ENCODE measurements around the gene HEXD.

The HEXD gene

DNA sequence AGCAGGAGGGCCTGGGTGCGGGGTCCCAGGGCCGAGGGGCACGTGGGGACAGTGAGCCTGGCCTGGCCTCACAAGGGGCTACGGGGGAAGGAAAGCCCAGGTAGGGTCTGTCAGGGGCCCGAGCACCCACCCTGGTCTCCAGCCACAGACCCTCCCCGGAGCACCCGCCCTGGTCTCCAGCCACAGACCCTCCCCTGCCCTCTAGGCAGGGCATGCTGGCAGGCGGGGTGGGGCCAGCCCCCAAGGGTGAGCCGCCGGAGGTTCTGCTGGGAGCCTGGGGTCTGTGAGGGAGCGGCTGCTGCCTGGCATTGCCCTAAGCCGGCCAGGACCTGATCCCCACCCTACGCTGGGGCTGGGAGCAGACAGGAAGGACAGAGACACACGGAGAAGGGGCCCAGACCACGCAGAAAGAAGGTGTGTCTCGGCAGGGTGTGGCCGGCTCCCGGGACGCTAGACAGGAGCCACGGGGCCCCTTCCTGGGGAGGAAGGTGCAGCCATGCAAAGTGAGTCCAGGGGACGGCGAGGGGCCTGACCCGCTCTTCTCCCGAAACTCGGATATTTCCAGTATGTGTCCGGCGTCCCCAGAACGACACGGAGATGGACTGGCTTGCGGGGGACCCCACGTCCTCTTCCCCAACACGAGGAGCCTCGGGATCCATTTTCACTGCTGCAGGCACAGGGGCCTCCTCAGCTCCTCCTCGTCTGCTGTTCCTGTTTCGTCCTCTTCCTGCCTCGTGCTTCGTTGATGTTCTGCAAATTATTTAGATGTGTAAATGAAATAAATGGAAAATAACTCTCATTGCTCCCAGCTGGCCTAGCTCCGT lies 31.1 kb upstream of the HEXD start:
- no peak for DNase-seq
- Histone ChIP-seq H3K27me3 (replicated peaks; ENCODE audit: insufficient read depth, low read length) (no peaks in the 10 kb centered on the region), H2AFZ (ENCODE audit: low read length) (no peak overlapping the region), H3K4me1 (ENCODE audit: low read length) (no peaks in the 10 kb centered on the region), H3K27ac (ENCODE audit: low read length) (no peak overlapping the region), H3K4me3 (ENCODE audit: low read length) (no peak overlapping the region), H3K9ac (ENCODE audit: low read length) (no peak overlapping the region), H3K36me3 (replicated peaks; ENCODE audit: insufficient read depth, low read length) (no peaks in the 10 kb centered on the region), H3K9me3 (replicated peaks; ENCODE audit: insufficient read depth, low read length) (no peaks in the 10 kb centered on the region), H4K20me1 (ENCODE audit: insufficient read depth, low read length) (no peaks in the 10 kb centered on the region), H3K4me2 (ENCODE audit: low read depth, low read length) (no peak overlapping the region), H3F3A (ENCODE audit: insufficient read depth, low read length) (no peaks in the 10 kb centered on the region), H3K9me2 (replicated peaks; ENCODE audit: insufficient read depth, low read length) (no peaks in the 10 kb centered on the region), H3K79me2 (ENCODE audit: low read length) (no peaks in the 10 kb centered on the region)
- TF ChIP-seq EZH2phosphoT487 (IDR thresholded peaks at IDR 0.05; ENCODE audit: low read length) (no peak), EZH2 (optimal IDR thresholded peaks at IDR 0.05; ENCODE audit: low read depth, low read length) (no peak)
- TF ChIP-seq, protein P1, sequence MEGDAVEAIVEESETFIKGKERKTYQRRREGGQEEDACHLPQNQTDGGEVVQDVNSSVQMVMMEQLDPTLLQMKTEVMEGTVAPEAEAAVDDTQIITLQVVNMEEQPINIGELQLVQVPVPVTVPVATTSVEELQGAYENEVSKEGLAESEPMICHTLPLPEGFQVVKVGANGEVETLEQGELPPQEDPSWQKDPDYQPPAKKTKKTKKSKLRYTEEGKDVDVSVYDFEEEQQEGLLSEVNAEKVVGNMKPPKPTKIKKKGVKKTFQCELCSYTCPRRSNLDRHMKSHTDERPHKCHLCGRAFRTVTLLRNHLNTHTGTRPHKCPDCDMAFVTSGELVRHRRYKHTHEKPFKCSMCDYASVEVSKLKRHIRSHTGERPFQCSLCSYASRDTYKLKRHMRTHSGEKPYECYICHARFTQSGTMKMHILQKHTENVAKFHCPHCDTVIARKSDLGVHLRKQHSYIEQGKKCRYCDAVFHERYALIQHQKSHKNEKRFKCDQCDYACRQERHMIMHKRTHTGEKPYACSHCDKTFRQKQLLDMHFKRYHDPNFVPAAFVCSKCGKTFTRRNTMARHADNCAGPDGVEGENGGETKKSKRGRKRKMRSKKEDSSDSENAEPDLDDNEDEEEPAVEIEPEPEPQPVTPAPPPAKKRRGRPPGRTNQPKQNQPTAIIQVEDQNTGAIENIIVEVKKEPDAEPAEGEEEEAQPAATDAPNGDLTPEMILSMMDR (IDR thresholded peaks at IDR 0.05; ENCODE audit: low read length): no peak

DNA sequence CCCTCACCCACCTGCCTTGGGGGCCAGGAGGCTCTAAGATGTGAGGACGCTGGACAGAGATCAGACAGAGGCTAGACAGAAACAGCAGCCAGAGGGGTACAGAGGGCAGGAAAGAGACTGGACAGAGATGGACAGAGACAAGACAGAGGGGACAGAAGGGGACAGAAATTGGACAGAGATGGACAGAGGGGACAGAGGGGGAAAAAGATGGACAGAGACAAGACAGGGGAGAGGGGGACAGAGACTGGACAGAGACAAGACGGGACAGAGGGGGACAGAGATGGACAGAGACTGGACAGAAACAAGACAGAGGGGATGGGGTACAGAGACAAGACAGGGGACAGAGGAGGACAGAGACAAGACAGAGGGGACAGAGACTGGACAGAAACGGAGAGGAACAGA lies 30.4 kb upstream of the HEXD start:
- no peak for DNase-seq
- H3K27me3 ChIP-seq (replicated peaks; ENCODE audit: insufficient read depth, low read length): no peaks in the 10 kb centered on the region
- H3K36me3 ChIP-seq (replicated peaks; ENCODE audit: insufficient read depth, low read length): no peaks in the 10 kb centered on the region
- H3K4me1 ChIP-seq (ENCODE audit: low read length): no peaks in the 10 kb centered on the region
- no peaks in the 10 kb centered on the region for H3K9me2 ChIP-seq (replicated peaks; ENCODE audit: insufficient read depth, low read length)
- TF ChIP-seq, protein P1 (IDR thresholded peaks at IDR 0.05; ENCODE audit: low read length): no peak
- no peak for TF ChIP-seq EZH2 (optimal IDR thresholded peaks at IDR 0.05; ENCODE audit: low read depth, low read length)
- TF ChIP-seq EZH2phosphoT487 (IDR thresholded peaks at IDR 0.05; ENCODE audit: low read length): no peak
- H3K27ac ChIP-seq (ENCODE audit: low read length): no peak overlapping the region
- H3K4me2 ChIP-seq (ENCODE audit: low read depth, low read length): no peak overlapping the region
- H2AFZ ChIP-seq (ENCODE audit: low read length): no peak overlapping the region
- H3F3A ChIP-seq (ENCODE audit: insufficient read depth, low read length): no peaks in the 10 kb centered on the region
- no peak overlapping the region for H3K9ac ChIP-seq (ENCODE audit: low read length)
- no peaks in the 10 kb centered on the region for H3K9me3 ChIP-seq (replicated peaks; ENCODE audit: insufficient read depth, low read length)
- no peak overlapping the region for H3K4me3 ChIP-seq (ENCODE audit: low read length)
- no peaks in the 10 kb centered on the region for H3K79me2 ChIP-seq (ENCODE audit: low read length)
- no peaks in the 10 kb centered on the region for H4K20me1 ChIP-seq (ENCODE audit: insufficient read depth, low read length)

DNA sequence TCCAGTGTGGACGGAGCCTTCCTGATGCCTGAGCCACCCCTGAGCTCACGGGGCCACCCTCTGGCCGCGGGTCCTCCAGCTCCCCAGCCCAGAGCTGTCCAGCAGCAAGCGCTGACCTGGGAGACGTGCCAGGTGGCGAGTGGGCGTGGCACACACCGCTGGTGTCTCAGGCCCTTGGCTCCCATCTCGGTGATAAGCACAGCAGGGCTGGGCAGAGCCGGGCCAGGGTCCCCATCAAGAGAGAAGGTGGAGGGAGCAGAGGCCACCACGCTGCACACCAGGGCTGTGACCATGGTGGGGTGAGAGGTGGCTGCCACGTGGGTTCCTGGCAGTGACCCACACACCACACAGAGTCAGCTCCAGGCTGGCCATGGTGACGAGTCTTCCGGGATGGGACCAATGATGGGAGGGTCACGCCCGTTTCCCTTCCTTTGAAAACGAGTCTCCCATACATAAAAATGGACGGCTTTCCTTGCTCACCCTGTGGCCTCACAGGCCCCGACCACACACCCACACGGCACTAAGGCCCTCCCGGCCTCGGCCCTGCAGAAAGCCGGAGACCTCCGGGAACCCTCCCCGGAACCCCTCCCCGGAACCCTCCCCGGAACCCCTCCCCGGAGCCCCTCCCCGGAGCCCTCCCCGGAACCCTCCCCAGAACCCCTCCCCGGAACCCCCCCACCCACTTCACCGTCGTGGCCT lies 29.8 kb upstream of the HEXD start:
- no peaks in the 10 kb centered on the region for H4K20me1 ChIP-seq (ENCODE audit: insufficient read depth, low read length)
- no peaks in the 10 kb centered on the region for H3F3A ChIP-seq (ENCODE audit: insufficient read depth, low read length)
- H3K9me2 ChIP-seq (replicated peaks; ENCODE audit: insufficient read depth, low read length): no peaks in the 10 kb centered on the region
- no peaks in the 10 kb centered on the region for H3K79me2 ChIP-seq (ENCODE audit: low read length)
- H3K36me3 ChIP-seq (replicated peaks; ENCODE audit: insufficient read depth, low read length): no peaks in the 10 kb centered on the region
- no peak overlapping the region for H3K9ac ChIP-seq (ENCODE audit: low read length)
- no peak overlapping the region for H2AFZ ChIP-seq (ENCODE audit: low read length)
- TF ChIP-seq EZH2phosphoT487 (IDR thresholded peaks at IDR 0.05; ENCODE audit: low read length): no peak
- TF ChIP-seq, protein P1 (IDR thresholded peaks at IDR 0.05; ENCODE audit: low read length): no peak
- no peak for TF ChIP-seq EZH2 (optimal IDR thresholded peaks at IDR 0.05; ENCODE audit: low read depth, low read length)
- H3K9me3 ChIP-seq (replicated peaks; ENCODE audit: insufficient read depth, low read length): no peaks in the 10 kb centered on the region
- H3K27me3 ChIP-seq (replicated peaks; ENCODE audit: insufficient read depth, low read length): no peaks in the 10 kb centered on the region
- no peak overlapping the region for H3K4me3 ChIP-seq (ENCODE audit: low read length)
- no peaks in the 10 kb centered on the region for H3K4me1 ChIP-seq (ENCODE audit: low read length)
- H3K27ac ChIP-seq (ENCODE audit: low read length): no peak overlapping the region
- DNase-seq: no peak
- no peak overlapping the region for H3K4me2 ChIP-seq (ENCODE audit: low read depth, low read length)
